ENCODE data around the gene WNT16. TPM values are rescaled to one million over a fixed set of nuclear protein-coding genes. Genes with fewer than 3 reads are reported as not detected.

WNT16 gene
- total RNA-seq, 1 donor from 2014 or later: not detected

DNA sequence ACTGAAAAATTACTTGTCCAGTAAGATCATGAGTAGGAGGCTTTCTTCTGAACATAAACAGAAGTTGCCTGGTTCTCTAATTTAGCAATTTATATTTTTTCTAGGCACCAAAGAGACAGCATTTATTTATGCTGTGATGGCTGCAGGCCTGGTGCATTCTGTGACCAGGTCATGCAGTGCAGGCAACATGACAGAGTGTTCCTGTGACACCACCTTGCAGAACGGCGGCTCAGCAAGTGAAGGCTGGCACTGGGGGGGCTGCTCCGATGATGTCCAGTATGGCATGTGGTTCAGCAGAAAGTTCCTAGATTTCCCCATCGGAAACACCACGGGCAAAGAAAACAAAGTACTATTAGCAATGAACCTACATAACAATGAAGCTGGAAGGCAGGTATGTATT, 2.8 kb downstream of the WNT16 start:
- intact Hi-C loops (cut with micrococcal nuclease): no loop called here
- Histone ChIP-seq H3K4me3 (no peak overlapping the region), H3K27me3 (ENCODE audit: low read depth) (peaks cover 90% of the 10 kb centered on the region), H3K36me3 (no peaks in the 10 kb centered on the region), H3K27ac (replicated peaks) (no peak overlapping the region), H3K4me1 (peaks cover 23% of the 10 kb centered on the region), H3K9me3 (replicated peaks) (no peaks in the 10 kb centered on the region)
- TF ChIP-seq, protein P1, sequence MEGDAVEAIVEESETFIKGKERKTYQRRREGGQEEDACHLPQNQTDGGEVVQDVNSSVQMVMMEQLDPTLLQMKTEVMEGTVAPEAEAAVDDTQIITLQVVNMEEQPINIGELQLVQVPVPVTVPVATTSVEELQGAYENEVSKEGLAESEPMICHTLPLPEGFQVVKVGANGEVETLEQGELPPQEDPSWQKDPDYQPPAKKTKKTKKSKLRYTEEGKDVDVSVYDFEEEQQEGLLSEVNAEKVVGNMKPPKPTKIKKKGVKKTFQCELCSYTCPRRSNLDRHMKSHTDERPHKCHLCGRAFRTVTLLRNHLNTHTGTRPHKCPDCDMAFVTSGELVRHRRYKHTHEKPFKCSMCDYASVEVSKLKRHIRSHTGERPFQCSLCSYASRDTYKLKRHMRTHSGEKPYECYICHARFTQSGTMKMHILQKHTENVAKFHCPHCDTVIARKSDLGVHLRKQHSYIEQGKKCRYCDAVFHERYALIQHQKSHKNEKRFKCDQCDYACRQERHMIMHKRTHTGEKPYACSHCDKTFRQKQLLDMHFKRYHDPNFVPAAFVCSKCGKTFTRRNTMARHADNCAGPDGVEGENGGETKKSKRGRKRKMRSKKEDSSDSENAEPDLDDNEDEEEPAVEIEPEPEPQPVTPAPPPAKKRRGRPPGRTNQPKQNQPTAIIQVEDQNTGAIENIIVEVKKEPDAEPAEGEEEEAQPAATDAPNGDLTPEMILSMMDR (IDR thresholded peaks at IDR 0.05; ENCODE audit: borderline replicate concordance): no peak
- no peak for DNase-seq

DNA sequence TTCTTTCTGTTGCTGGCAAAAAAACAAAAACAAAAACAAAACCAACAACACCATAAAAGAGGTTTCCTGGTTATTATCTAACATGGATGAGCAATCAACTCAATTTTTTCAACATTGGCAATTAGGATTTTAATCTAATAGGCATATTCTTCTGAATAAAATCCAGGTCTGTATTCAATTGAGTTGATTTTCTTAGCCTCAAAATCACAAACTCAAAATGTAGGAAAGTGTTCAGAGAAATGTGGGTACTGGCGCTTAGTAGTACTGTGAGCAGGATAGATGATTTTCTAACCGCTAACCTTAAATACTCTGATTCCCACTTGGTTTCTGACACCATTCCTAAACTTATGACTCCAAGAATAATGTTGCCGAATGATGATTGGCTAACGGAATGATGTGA, 5.6 kb downstream of the WNT16 start:
- intact Hi-C loops (cut with micrococcal nuclease): no loop called here

DNA sequence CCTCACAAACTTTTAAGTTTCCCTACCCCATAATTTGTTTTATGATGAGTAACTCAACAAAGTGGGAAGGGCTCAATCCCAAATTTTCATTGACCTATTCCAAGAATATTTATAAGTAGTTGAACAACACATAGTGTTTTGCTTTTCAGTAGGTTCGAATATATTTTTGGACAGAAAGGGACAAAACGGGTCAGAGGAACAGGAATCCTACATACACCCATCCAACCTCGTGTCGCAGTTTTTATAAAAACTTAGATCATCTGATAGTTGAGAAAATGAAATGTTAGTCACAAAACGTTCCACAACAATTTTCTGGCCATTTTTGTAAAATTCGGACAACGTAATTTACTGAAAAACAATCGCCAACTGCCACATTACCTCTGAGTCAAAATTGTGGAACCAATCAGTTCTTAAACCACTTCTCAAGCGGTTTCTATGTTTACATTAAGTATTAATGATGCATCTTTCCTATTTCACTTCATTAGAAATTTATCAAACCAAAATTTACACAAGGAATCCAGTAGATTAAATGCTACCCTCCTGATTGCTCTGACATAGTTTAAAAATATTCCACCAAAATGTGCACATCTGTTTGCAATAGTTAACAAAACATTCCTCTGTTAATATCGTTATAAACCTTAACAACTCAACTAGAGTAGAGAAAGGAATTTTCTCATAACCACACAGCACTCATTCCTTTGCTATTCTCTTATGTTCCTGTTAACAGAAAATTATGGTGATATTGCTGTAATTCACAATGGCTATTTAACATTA, 6.3 kb downstream of the WNT16 start:
- intact Hi-C loops (cut with micrococcal nuclease): no loop called here
- no peak for DNase-seq
- peaks cover 56% of the 10 kb centered on the region for H3K27me3 ChIP-seq (ENCODE audit: low read depth)

More for the DNA sequence above, 5.6 kb downstream of the WNT16 start:
- Histone ChIP-seq H3K36me3 (no peaks in the 10 kb centered on the region), H3K9me3 (replicated peaks) (no peaks in the 10 kb centered on the region), H3K4me3 (no peak overlapping the region), H3K27me3 (ENCODE audit: low read depth) (peaks cover 62% of the 10 kb centered on the region), H3K27ac (replicated peaks) (no peak overlapping the region), H3K4me1 (peaks cover 14% of the 10 kb centered on the region)
- no peak for DNase-seq
- TF ChIP-seq, protein P1 (IDR thresholded peaks at IDR 0.05; ENCODE audit: borderline replicate concordance): no peak

DNA sequence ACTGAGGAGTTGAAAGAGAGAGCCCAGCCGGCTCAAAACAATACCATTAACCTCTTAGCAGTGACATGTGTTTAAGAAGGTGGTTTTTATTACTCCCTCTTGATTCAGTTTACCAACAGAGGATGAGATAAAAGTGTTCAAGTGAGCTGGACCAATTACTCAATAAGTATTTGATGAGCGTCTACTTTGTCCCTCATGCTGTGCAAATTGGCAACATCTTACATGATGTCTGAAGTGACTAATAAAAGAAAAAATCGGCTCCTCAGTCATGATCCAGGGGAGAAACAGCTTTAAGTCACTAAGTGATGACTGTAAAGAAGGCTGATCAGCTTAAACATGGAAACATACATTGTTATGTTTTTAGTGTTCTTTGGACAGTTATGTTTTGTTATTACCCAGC, 7.8 kb downstream of the WNT16 start:
- intact Hi-C loops (cut with micrococcal nuclease): no loop called here
- no peak overlapping the region for H3K27ac ChIP-seq (replicated peaks)
- no peaks in the 10 kb centered on the region for H3K4me1 ChIP-seq
- H3K36me3 ChIP-seq: no peaks in the 10 kb centered on the region
- no peaks in the 10 kb centered on the region for H3K9me3 ChIP-seq (replicated peaks)
- H3K4me3 ChIP-seq: no peak overlapping the region
- TF ChIP-seq, protein P1 (IDR thresholded peaks at IDR 0.05; ENCODE audit: borderline replicate concordance): no peak
- no peak for DNase-seq
- H3K27me3 ChIP-seq (ENCODE audit: low read depth): peaks cover 40% of the 10 kb centered on the region

More for the DNA sequence above, 6.3 kb downstream of the WNT16 start:
- Histone ChIP-seq H3K27ac (replicated peaks) (no peak overlapping the region), H3K4me3 (no peak overlapping the region), H3K9me3 (replicated peaks) (no peaks in the 10 kb centered on the region), H3K36me3 (no peaks in the 10 kb centered on the region), H3K4me1 (peaks cover 7% of the 10 kb centered on the region)
- TF ChIP-seq, protein P1 (IDR thresholded peaks at IDR 0.05; ENCODE audit: borderline replicate concordance): no peak

DNA sequence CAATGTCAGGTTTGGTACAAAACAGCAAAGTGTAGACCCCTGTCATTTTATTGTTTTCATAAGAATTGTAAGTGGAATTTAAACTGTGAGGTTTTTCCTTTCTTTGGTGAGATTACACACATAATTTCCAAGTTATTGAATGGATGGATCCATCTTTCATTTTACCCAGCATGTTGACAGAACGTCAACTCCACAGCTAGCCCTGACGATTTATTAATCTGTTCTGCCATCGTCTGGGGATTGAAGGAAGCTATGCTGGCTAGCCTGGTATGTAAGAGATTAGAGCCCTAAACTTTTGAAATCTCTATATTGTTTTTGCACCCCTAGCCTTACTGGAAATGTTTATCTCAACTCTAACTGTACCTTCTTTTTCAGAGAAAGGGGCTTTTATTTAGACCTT, 8.6 kb downstream of the WNT16 start:
- no peaks in the 10 kb centered on the region for H3K9me3 ChIP-seq (replicated peaks)
- no peak overlapping the region for H3K27ac ChIP-seq (replicated peaks)
- TF ChIP-seq, protein P1 (IDR thresholded peaks at IDR 0.05; ENCODE audit: borderline replicate concordance): peak; percentile 12
- no peaks in the 10 kb centered on the region for H3K36me3 ChIP-seq
- DNase-seq: no peak
- intact Hi-C loops (cut with micrococcal nuclease): no loop called here
- H3K4me1 ChIP-seq: no peaks in the 10 kb centered on the region
- H3K27me3 ChIP-seq (ENCODE audit: low read depth): peaks cover 32% of the 10 kb centered on the region
- no peak overlapping the region for H3K4me3 ChIP-seq
